Panc1 (cell line): ENCODE data around the gene TACR1. TPM values are rescaled to one million over a fixed set of nuclear protein-coding genes. Genes with fewer than 3 reads are reported as not detected.

Experiments
- ATAC-seq: fragments of 200-7000 bp; cut with Tn5 transposase; 2 replicates; pipeline ENCODE4 v1.9.1; 2020; ENCODE audit warnings: mild to moderate bottlenecking, moderate library complexity
- BruUV-seq: library from RNA; stranded (reverse); fragments of 400-500 nt; replicated peaks from 2 replicates; lab custom pipeline; 2021; lab: Mats Ljungman, UMichigan
- CTCF ChIA-PET: fragments of 300-600 bp; sonication (Branson Sonifier 250); formaldehyde crosslinking; loops from one replicate; lab custom pipeline; 2022; ENCODE audit warnings: antibody characterized with exemption; lab: Charles Lee
- POLR2A ChIA-PET: fragments of 300-600 bp; sonication (Branson Sonifier 250); formaldehyde crosslinking; loops from one replicate; lab custom pipeline; 2022; ENCODE audit warnings: antibody characterized with exemption; lab: Charles Lee
- DNase-seq: peaks from one replicate; pipeline ENCODE4 v3.0.0-alpha.2; 2010; ENCODE audit warnings: low read depth, low spot score
- H3K27ac ChIP-seq: 2 replicates; pipeline ENCODE4 v1.5.1; 2011; ENCODE audit warnings: mild to moderate bottlenecking, low read length, inconsistent platforms
- H3K27me3 ChIP-seq: fragments of 200-500 bp; sonication (Bioruptor generic); 2 replicates; pipeline ENCODE4 v1.6.0; 2014; ENCODE audit warnings: low read length, inconsistent platforms; ENCODE audit not compliant: control insufficient read depth, insufficient read depth
- H3K36me3 ChIP-seq: fragments of 200-500 bp; sonication (Bioruptor generic); 2 replicates; pipeline ENCODE4 v1.5.1; 2014; ENCODE audit warnings: inconsistent platforms, mild to moderate bottlenecking, low read length, moderate library complexity; ENCODE audit not compliant: control insufficient read depth, insufficient read depth
- H3K4me1 ChIP-seq: 2 replicates; pipeline ENCODE4 v1.5.1; 2011; ENCODE audit warnings: inconsistent platforms, mild to moderate bottlenecking, low read length, moderate library complexity; ENCODE audit not compliant: control insufficient read depth, insufficient read depth
- H3K4me3 ChIP-seq, 2 experiments: 2 replicates each; pipeline ENCODE4 v1.5.1; 2011 to 2012; ENCODE audit warnings: low read depth in 2 of 2, low read length in 2 of 2, mild to moderate bottlenecking in 2 of 2, inconsistent platforms in 1 of 2, moderate library complexity in 1 of 2
- H3K9me3 ChIP-seq: fragments of 200-500 bp; sonication (Bioruptor generic); 2 replicates; pipeline ENCODE4 v1.5.1; 2014; ENCODE audit warnings: low read depth, mild to moderate bottlenecking, inconsistent platforms, low read length, moderate library complexity; ENCODE audit not compliant: control insufficient read depth, insufficient read depth
- CTCF ChIP-seq: fragments of 450-650 bp; IDR thresholded peaks from 2 replicates; pipeline ENCODE4 v1.5.1; 2017; ENCODE audit warnings: mild to moderate bottlenecking
- POLR2AphosphoS5 ChIP-seq: IDR thresholded peaks from 2 replicates; pipeline ENCODE4 v1.6.1; 2012; ENCODE audit warnings: mild to moderate bottlenecking, low read depth, low read length, moderate library complexity
- REST ChIP-seq, 2 experiments: IDR thresholded peaks; 2 replicates each; pipeline ENCODE4 v1.6.1; 2011 to 2012; ENCODE audit warnings: low read depth in 2 of 2, control low read depth in 1 of 2, low read length in 1 of 2, mild to moderate bottlenecking in 1 of 2, moderate library complexity in 1 of 2; ENCODE audit not compliant: insufficient read depth in 1 of 2
- SIN3A ChIP-seq: IDR thresholded peaks from 2 replicates; pipeline ENCODE4 v1.6.1; 2012; ENCODE audit warnings: low read depth, mild to moderate bottlenecking, low read length, moderate library complexity, borderline replicate concordance; ENCODE audit not compliant: insufficient read depth
- TCF7L2 ChIP-seq: IDR thresholded peaks from 2 replicates; pipeline ENCODE4 v1.6.1; 2011; ENCODE audit warnings: mild to moderate bottlenecking, low read depth, low read length, inconsistent platforms
- in situ Hi-C: cut with HindIII; loops from 2 replicates; pipeline ENCODE4 v1.10.0; 2016; ENCODE audit warnings: low sequenced_read_pairs, low pct_unique_long_range_greater_than_20kb
- intact Hi-C: fragments of 100-400 bp; cut with micrococcal nuclease; formaldehyde crosslinking; loops from one replicate; pipeline ENCODE4 v1.10.0; 2022; ENCODE audit not compliant: unreplicated experiment
- total RNA-seq: library from RNA; stranded (reverse); gene quantifications from one replicate; pipeline ENCODE4 v1.2.1, GENCODE V29; 2021; ENCODE audit not compliant: unreplicated experiment

TACR1 gene
- total RNA-seq, 1 experiment from 2014 or later, result not detected

GRCh38 chr2:75226617-75227016, 27.3 kb upstream of the TACR1 start:
- TF ChIP-seq REST (IDR thresholded peaks at IDR 0.05; ENCODE audit: insufficient read depth in 1 of 2, low read depth in 2 of 2, low read length in 1 of 2) (no peak), SIN3A (no peak), TCF7L2 (no peak), POLR2AphosphoS5 (no peak), CTCF (no peak)
- ChIA-PET POLR2A (no interaction called here), CTCF (no interaction called here)
- Histone ChIP-seq H3K27me3 (no peaks in the 10 kb centered on the region; the same call in 1 of the 2 replicates), H3K4me1 (no peaks in the 10 kb centered on the region), H3K27ac (no peak overlapping the region), H3K36me3 (no peaks in the 10 kb centered on the region), H3K9me3 (no peaks in the 10 kb centered on the region), H3K4me3 (no peak overlapping the region)
- ATAC-seq, result no peak
- intact Hi-C loops (no loop called here), in situ Hi-C loops (no loop called here)
- no TSS peak for BruUV-seq
- no peak for DNase-seq

- DNase-seq (no peak), ATAC-seq (no peak)
- no TSS peak for BruUV-seq
- H3K27me3 ChIP-seq, result no peaks in the 10 kb centered on the region; the same call in 1 of the 2 replicates
- no peak overlapping the region for H3K4me3 ChIP-seq
- CTCF ChIA-PET, result no interaction called here
- POLR2A ChIA-PET, result no interaction called here
- in situ Hi-C loops (no loop called here), intact Hi-C loops (no loop called here)
- TF ChIP-seq SIN3A, result no peak
- TF ChIP-seq POLR2AphosphoS5, result no peak
- no peak for TF ChIP-seq CTCF
- TF ChIP-seq TCF7L2, result no peak
- no peak for TF ChIP-seq REST (IDR thresholded peaks at IDR 0.05; ENCODE audit: insufficient read depth in 1 of 2, low read depth in 2 of 2, low read length in 1 of 2)
- no peaks in the 10 kb centered on the region for H3K9me3 ChIP-seq
- H3K4me1 ChIP-seq, result no peaks in the 10 kb centered on the region
- H3K27ac ChIP-seq, result no peak overlapping the region
- no peaks in the 10 kb centered on the region for H3K36me3 ChIP-seq
These were observed 26.8 kb upstream of the TACR1 start for GRCh38 chr2:75226099-75226498.
